Measurements from ENCODE around the gene PDS5B.

- no peak for TF ChIP-seq GATA2 (IDR thresholded peaks at IDR 0.05; ENCODE audit: low read depth, low read length)
- no peak for TF ChIP-seq GATA3 (IDR thresholded peaks at IDR 0.05; ENCODE audit: low read depth, low read length)
Measured at GRCh38 chr13:32639502-32640105, 53.4 kb downstream of the PDS5B start.
